GM23338 (cell line): ENCODE measurements around the gene HTT-AS. TPM values are rescaled to one million over a fixed set of nuclear protein-coding genes. Genes with fewer than 3 reads are reported as not detected.

Source experiments
- ATAC-seq: fragments of 200-7000 bp; cut with Tn5 transposase; 3 replicates; pipeline ENCODE4 v1.9.1; 2020
- DNase-seq: peaks from one replicate; pipeline ENCODE4 v3.0.0-alpha.2; 2015; ENCODE audit warnings: low spot score
- H2AFZ ChIP-seq: fragments of 200-600 bp; sonication (generic); 2 replicates; pipeline ENCODE4 v1.8.0; 2016; ENCODE audit warnings: antibody characterized with exemption, mild to moderate bottlenecking, moderate library complexity
- H3F3A ChIP-seq: fragments of 200-600 bp; sonication (generic); replicated peaks from 2 replicates; pipeline ENCODE4 v1.8.0; 2017; ENCODE audit warnings: antibody characterized with exemption, mixed run types, low read depth
- H3K27ac ChIP-seq: fragments of 200-600 bp; sonication (generic); 2 replicates; pipeline ENCODE4 v1.6.1; 2016; ENCODE audit warnings: low read depth
- H3K27me3 ChIP-seq: fragments of 200-600 bp; sonication (generic); 2 replicates; pipeline ENCODE4 v1.8.0; 2016; ENCODE audit warnings: mild to moderate bottlenecking, mixed run types, moderate library complexity; ENCODE audit not compliant: insufficient read depth
- H3K36me3 ChIP-seq: fragments of 200-600 bp; sonication (generic); 2 replicates; pipeline ENCODE4 v1.8.0; 2016; ENCODE audit warnings: mild to moderate bottlenecking; ENCODE audit not compliant: insufficient read depth
- H3K4me1 ChIP-seq: fragments of 200-600 bp; sonication (generic); 2 replicates; pipeline ENCODE4 v1.8.0; 2016; ENCODE audit warnings: mild to moderate bottlenecking, moderate library complexity; ENCODE audit not compliant: insufficient read depth
- H3K4me2 ChIP-seq: fragments of 200-600 bp; sonication (generic); 2 replicates; pipeline ENCODE4 v1.7.1; 2017; ENCODE audit warnings: mixed run types
- H3K4me3 ChIP-seq: fragments of 200-600 bp; sonication (generic); 2 replicates; pipeline ENCODE4 v1.6.1; 2016; ENCODE audit warnings: mixed run types
- H3K79me2 ChIP-seq: fragments of 200-600 bp; sonication (generic); replicated peaks from 2 replicates; pipeline ENCODE4 v1.8.0; 2017; ENCODE audit warnings: mild to moderate bottlenecking; ENCODE audit not compliant: insufficient read depth
- H3K9me2 ChIP-seq: fragments of 200-600 bp; sonication (generic); 2 replicates; pipeline ENCODE4 v1.8.0; 2017; ENCODE audit not compliant: insufficient read depth
- H4K20me1 ChIP-seq: fragments of 200-600 bp; sonication (generic); replicated peaks from 2 replicates; pipeline ENCODE4 v1.8.0; 2017; ENCODE audit warnings: mild to moderate bottlenecking; ENCODE audit not compliant: insufficient read depth
- H3K27ac Mint-ChIP-seq: 2 replicates; pipeline ENCODE4 v1.8.0; 2020; ENCODE audit warnings: inconsistent platforms, mild to moderate bottlenecking, moderate library complexity, mixed read lengths
- H3K27me3 Mint-ChIP-seq: 3 replicates; pipeline ENCODE4 v1.8.0; 2022; ENCODE audit warnings: low read depth, mild to moderate bottlenecking, moderate library complexity, mixed read lengths, inconsistent platforms; ENCODE audit not compliant: insufficient read depth, poor library complexity
- H3K36me3 Mint-ChIP-seq: 3 replicates; pipeline ENCODE4 v1.8.0; 2021; ENCODE audit warnings: low read depth, mild to moderate bottlenecking, inconsistent platforms, moderate library complexity, mixed read lengths
- H3K4me1 Mint-ChIP-seq: 3 replicates; pipeline ENCODE4 v1.8.0; 2020; ENCODE audit warnings: mild to moderate bottlenecking, inconsistent platforms, mixed read lengths
- H3K4me3 Mint-ChIP-seq: 3 replicates; pipeline ENCODE4 v1.8.0; 2021; ENCODE audit warnings: moderate library complexity, mild to moderate bottlenecking, inconsistent platforms, mixed read lengths
- H3K9me3 Mint-ChIP-seq: 3 replicates; pipeline ENCODE4 v1.8.0; 2020; ENCODE audit warnings: moderate library complexity, mild to moderate bottlenecking, inconsistent platforms, mixed read lengths
- CREB1 ChIP-seq: fragments of 250-450 bp; sonication (Bioruptor Pico); IDR thresholded peaks from 2 replicates; pipeline ENCODE4 v1.5.0; 2020; ENCODE audit warnings: low read depth, mild to moderate bottlenecking, moderate library complexity
- CTCF ChIP-seq, 2 experiments: fragments of 200-600 bp in 1 of 2; sonication (generic) in 1 of 2; conservative IDR thresholded peaks; 2 replicates each; pipeline versions ENCODE4 v1.5.1 to v1.6.1; 2016 to 2017; ENCODE audit warnings: antibody characterized with exemption in 2 of 2, low read depth in 2 of 2, mild to moderate bottlenecking in 2 of 2, moderate library complexity in 1 of 2
- EZH2 ChIP-seq: fragments of 200-600 bp; sonication (generic); IDR thresholded peaks from one replicate; pipeline ENCODE4 v1.8.0; 2017; ENCODE audit warnings: antibody characterized with exemption, mild to moderate bottlenecking, low read depth; ENCODE audit not compliant: unreplicated experiment
- EZH2phosphoT487 ChIP-seq: fragments of 200-600 bp; sonication (generic); IDR thresholded peaks from one replicate; pipeline ENCODE4 v1.8.1; 2018; ENCODE audit warnings: antibody characterized with exemption; ENCODE audit not compliant: unreplicated experiment
- NANOG ChIP-seq: IDR thresholded peaks from 2 replicates; pipeline ENCODE4 v1.6.1; 2016; ENCODE audit warnings: antibody characterized with exemption, borderline replicate concordance
- POLR2AphosphoS5 ChIP-seq: IDR thresholded peaks from 2 replicates; pipeline ENCODE4 v1.6.1; 2016; ENCODE audit warnings: antibody characterized with exemption, low read depth
- REST ChIP-seq: IDR thresholded peaks from one replicate; pipeline ENCODE4 v1.6.1; 2018; ENCODE audit warnings: antibody characterized with exemption; ENCODE audit not compliant: unreplicated experiment
- ZNF331 ChIP-seq: fragments of 250-450 bp; sonication (Bioruptor Pico); IDR thresholded peaks from 2 replicates; pipeline ENCODE4 v1.5.0; 2020; ENCODE audit warnings: low read depth, mild to moderate bottlenecking, moderate library complexity
- ZNF462 ChIP-seq: fragments of 250-450 bp; sonication (Bioruptor Pico); IDR thresholded peaks from 2 replicates; pipeline ENCODE4 v1.5.0; 2020; ENCODE audit warnings: mild to moderate bottlenecking, moderate library complexity
- polyA plus RNA-seq: library from polyadenylated mRNA; unstranded; fragments of >200 nt; fragmentation: Nextera tagmentation; extraction: Ambion mirVana; gene quantifications from 2 replicates; pipeline ENCODE4 v1.2.1, GENCODE V29; 2016
- total RNA-seq: library from RNA; depleted of rRNA; stranded (reverse); fragments of >200 nt; shearing (Covaris generic); gene quantifications from 2 replicates; pipeline ENCODE4 v1.2.3, GENCODE V29; 2014
- TF ChIP-seq, protein P1 (sequence below): IDR thresholded peaks from 2 replicates; pipeline ENCODE4 v1.6.1; 2016; ENCODE audit warnings: antibody characterized with exemption

Gene HTT-AS
- total and polyA plus RNA-seq, 2 experiments from 2014 or later, result not detected

- Histone ChIP-seq H3K9me2 (no peaks in the 10 kb centered on the region), H3K36me3 (peaks cover 34% of the 10 kb centered on the region)
These were observed 47.8 kb upstream of the HTT-AS start for GRCh38 chr4:3122081-3122563.

More at GRCh38 chr4:3122081-3122563, 47.8 kb upstream of the HTT-AS start:
- ATAC-seq (no peak), DNase-seq (no peak)
- H3F3A ChIP-seq, result no peaks in the 10 kb centered on the region
- Mint-ChIP-seq H3K27ac (no peak overlapping the region), H3K9me3 (no peaks in the 10 kb centered on the region), H3K27me3 (no peaks in the 10 kb centered on the region), H3K4me3 (no peak overlapping the region), H3K36me3 (peaks cover 57% of the 10 kb centered on the region), H3K4me1 (no peaks in the 10 kb centered on the region)
- H2AFZ ChIP-seq, result no peak overlapping the region
- no peaks in the 10 kb centered on the region for H3K27me3 ChIP-seq
- no peak overlapping the region for H3K27ac ChIP-seq
- H3K79me2 ChIP-seq, result no peaks in the 10 kb centered on the region
- peaks cover 7% of the 10 kb centered on the region; the same call in 1 of the 2 replicates for H4K20me1 ChIP-seq
- TF ChIP-seq ZNF331 (CRISPR knock-in tag), result no peak
- TF ChIP-seq EZH2, result no peak
- TF ChIP-seq REST, result no peak
- TF ChIP-seq ZNF462 (CRISPR knock-in tag), result no peak
- no peak for TF ChIP-seq CTCF (conservative IDR thresholded peaks at IDR 0.05; ENCODE audit: low read depth in 2 of 2)
- TF ChIP-seq, protein P1, sequence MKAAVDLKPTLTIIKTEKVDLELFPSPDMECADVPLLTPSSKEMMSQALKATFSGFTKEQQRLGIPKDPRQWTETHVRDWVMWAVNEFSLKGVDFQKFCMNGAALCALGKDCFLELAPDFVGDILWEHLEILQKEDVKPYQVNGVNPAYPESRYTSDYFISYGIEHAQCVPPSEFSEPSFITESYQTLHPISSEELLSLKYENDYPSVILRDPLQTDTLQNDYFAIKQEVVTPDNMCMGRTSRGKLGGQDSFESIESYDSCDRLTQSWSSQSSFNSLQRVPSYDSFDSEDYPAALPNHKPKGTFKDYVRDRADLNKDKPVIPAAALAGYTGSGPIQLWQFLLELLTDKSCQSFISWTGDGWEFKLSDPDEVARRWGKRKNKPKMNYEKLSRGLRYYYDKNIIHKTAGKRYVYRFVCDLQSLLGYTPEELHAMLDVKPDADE, result no peak
- no peak for TF ChIP-seq NANOG
- TF ChIP-seq CREB1, result no peak
- no peak for TF ChIP-seq EZH2phosphoT487
- TF ChIP-seq POLR2AphosphoS5, result no peak
- H3K4me2 ChIP-seq, result no peak overlapping the region
- no peaks in the 10 kb centered on the region for H3K4me1 ChIP-seq
- no peak overlapping the region for H3K4me3 ChIP-seq
